HG03342 (cell line): ENCODE measurements around the gene SLC15A1.

Experiments
- ATAC-seq: cut with Tn5 transposase; IDR thresholded peaks from one replicate; pipeline ENCODE4 v1.9.1; 2021; ENCODE audit warnings: mild to moderate bottlenecking, moderate library complexity; ENCODE audit not compliant: unreplicated experiment

The SLC15A1 gene

GRCh38 chr13:98707281-98707999, 45.0 kb downstream of the SLC15A1 start:
- peak; percentile 53 for ATAC-seq

- ATAC-seq = no peak
These were observed 45.9 kb downstream of the SLC15A1 start for GRCh38 chr13:98706446-98707110.

GRCh38 chr13:98697791-98698190, 54.7 kb downstream of the SLC15A1 start:
- ATAC-seq = no peak

DNA sequence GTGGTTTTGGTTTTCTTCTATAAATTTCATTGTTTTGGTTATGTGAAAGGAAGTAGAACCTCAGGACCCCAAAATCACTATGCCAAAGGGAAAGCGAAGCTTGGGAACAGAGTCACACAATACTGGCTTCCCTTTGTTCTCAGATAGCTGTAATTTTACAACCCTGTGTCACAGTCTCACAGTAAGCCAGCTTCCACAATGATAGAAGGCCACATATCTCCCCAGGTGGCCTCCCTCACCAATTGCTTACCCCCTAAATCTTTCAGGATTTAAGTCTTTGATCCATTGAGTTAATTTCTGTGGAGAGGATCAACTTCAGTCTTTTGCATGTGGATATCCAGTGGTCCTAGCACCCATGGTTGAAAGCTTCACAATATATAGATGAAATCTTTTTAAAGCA, 58.7 kb downstream of the SLC15A1 start:
- no peak for ATAC-seq

GRCh38 chr13:98691360-98691759, 61.1 kb downstream of the SLC15A1 start:
- ATAC-seq = no peak

DNA sequence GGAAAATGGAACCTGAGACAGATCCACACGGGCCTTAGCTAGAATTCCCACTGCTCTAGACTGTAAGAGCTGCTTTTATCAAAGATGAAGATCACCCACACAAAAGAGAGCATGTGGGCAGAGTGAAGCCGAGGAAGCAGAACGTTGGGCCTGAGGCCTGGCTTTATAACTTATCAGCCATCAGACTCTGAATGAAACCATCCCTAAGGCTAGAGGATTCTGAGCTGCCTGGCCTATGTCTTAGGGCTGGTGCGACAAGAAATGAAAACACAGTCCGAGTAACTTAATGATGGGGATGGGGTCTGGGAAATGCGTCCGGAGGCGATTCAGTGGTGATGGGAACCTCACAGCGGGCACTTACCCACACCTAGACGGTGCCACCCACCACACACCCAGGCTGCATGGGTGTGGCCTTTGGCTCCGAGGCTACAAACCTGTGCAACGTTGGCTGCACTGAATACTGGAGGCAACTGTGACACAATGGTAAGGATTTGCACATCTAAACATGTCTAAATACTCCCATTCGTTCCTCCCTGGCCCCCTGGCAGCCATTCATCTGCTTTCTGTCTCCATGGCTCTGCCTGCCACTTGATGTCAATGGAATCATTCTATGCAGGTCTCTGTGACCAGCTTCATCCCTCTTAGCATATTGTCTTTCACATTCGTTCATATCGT, 62.0 kb downstream of the SLC15A1 start:
- no peak for ATAC-seq

DNA sequence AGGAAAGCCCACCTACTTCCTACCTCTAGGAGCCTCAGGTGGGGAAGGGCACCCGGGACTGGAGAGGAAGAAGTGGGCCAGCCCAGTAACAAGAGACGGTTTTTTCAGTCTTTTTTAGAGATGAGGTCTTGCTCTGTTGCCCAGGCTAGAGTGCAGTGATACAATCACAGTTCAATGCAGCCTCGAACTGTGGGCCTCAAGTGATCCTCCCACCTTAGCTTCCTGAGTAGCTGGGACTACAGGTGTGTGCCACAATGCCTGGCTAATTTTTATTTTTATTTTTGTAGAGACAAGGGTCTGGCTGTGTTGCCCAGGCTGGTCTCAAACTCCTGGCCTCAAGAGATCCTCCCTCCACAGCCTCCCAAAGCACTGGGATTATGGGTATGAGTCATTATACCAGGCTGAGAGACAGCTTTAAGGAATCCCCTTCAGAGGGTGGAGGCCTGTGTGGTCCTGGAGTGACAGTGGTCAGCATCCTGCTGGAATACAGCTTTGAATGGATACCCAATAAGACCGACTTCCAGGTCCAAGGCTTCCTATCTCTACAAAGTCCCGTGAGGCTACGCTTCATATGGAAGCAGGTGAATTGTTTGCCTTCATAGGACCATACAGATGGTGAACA, 63.0 kb downstream of the SLC15A1 start:
- no peak for ATAC-seq

DNA sequence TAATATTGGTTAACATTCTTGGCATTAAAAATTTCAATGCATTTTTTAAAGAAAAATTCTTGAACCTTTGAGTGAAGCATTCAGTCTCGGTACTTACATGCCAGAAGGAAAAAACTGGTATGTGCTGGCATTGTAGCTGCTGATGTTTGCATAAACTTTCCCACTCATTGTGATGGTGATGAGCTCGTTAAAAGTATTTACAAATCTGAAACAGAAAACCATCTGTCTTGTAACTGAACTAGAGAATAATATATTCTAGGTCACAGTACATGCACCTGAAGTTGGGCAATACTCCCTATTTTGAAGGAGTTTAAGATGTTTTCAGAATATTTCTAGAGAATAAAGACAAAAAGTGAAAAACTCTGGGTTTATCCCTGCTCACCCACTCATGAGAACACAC, 64.1 kb downstream of the SLC15A1 start:
- no peak for ATAC-seq

DNA sequence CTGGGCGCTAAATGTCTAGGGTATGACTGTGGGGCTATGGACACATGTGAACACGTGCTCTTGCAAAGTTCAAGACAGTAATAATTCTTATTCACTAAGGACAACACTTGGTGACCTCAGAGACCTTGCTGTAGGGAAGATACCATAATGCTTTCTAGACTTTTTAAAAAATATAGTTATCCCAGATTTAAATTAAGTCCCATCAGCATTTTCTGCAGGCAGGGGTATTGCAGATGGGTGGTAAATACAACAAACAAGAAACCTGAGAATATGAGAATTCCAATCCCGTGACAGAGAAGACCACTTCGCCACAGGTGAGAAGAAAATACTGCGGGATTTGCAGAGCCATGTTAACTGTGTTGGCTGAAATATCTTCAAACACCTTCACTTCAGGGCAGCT, 65.2 kb downstream of the SLC15A1 start:
- ATAC-seq = no peak

DNA sequence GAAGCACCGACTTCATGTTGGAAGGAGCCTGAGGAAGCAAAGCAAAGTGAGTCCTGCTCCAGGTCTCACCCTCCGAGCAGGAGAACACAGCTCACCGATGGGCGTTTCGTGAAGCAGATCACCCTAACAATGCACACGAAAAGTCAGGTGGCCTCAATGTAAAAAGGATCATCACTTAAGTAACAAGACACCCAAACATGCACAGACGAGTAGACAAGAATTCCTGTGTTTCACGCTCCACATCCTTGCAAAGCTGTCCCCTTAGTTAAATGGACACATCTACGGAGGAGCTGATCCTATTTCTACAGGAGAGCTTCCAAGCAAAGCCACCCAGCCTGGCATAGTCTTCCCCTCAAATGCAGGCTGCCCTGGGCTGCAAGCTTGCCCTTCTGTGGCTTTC, 66.2 kb downstream of the SLC15A1 start:
- no peak for ATAC-seq

DNA sequence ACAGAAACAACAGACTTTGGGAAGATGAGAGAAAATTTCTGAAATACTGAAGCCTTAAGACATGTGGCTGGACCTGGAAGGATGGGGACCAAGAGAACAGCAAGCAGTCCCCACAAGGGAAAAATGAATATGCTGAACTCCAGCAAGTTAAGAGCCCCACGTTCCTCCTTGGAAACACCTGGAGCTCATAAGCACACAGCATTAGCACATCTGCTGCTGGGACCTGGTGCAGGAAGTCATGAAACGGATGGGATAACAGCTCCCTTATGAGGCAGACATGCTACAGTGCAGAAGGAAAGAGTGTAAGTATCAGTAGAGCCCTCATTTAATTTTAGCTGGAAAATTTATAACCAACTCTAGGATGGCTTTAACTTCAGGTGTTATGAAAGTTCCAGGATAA, 67.3 kb downstream of the SLC15A1 start:
- no peak for ATAC-seq

DNA sequence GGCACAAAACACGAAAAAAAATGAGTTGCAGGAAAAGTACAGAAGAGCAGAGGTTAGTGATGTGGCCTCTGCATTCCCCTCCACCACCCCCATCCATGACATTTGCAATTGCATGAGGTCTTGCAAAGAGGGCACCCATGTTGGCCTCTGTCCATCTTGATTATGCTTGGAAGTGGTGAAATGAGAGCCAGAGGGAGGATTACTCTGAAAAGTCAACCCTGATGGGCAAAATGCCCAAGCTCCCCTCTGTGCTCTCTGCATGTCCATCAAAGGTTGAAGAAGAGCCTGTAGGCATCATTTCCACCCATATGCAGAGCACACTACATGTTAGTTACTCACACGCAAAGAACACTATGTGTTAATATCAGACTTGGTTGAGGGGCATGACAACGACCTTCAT, 71.4 kb downstream of the SLC15A1 start:
- no peak for ATAC-seq

- ATAC-seq = no peak
These were observed 73.7 kb downstream of the SLC15A1 start for GRCh38 chr13:98678741-98679140.

DNA sequence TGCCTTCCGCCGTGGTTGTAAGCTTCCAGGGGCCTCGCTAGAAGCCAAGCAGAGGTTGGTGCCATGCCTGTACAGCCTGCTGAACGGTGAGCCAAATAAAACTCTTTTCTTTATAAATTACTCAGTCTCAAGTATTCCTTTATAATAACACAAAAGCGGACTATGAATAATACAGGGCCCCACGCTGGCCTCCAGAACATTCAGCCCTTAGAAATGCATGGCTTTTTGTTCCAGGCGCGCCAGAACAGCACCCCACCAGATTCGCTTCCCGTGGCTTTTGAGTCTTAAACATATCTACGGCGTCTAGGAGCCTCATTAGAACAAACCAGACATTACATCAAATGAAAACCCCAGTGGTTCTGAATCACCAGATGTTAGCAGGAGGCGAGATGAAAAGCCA, 75.1 kb downstream of the SLC15A1 start:
- ATAC-seq = no peak

DNA sequence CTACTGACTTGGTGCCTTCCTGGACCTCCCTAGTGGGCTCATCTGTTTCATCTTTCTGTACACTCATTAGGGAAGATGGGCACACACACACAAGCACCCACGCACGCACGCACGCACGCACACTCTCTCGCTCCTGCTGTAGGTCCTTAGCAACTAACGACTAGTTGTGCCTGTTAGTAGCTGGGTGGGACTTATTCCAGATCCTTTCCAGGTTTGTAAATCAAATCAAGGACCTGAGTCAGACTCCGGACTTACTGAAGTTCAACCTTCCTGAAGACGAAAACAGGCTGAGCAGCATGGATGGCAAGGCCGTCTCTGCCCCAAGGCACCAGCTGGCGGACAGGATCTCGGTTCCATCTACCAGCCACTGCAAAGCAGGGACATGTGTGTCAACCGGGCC, 76.2 kb downstream of the SLC15A1 start:
- no peak for ATAC-seq

DNA sequence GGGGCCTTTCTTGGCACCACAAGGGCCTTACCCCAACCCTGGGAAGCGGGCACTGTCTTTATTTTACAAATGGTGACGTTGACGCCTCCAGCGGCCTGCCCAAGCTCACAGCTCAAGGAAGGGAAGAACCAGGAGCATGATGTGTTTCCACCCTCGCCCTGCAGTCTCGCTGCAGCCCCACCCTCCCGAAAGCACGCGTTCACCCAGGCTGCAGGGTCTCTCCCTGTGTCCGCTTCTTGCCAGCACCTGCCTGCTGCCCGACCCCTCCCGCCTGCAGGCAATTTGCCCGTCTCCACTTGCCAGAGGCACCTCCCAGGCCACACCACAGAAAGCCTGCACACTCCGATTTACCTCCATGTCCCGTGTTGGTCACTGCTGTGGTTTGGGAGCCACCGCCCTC, 76.6 kb downstream of the SLC15A1 start:
- ATAC-seq = no peak

DNA sequence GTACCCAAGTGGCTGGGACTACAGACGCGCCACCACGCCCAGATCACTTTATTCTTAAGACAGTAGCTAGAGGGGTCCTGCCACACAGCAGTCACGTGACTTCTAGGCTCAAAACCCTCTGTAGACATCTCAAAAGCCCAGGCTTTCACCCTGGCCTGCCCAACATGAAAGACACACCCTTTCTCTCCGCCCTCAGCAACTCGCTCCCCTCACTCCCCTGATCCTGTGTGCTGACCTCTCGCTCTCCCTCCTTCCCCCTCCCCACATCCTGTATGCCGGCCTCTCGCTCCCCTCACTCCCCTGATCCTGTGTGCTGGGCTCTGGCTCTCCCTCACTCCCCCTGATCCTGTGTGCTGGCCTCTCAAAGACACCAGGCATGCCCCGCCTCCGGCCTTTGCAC, 77.4 kb downstream of the SLC15A1 start:
- no peak for ATAC-seq

DNA sequence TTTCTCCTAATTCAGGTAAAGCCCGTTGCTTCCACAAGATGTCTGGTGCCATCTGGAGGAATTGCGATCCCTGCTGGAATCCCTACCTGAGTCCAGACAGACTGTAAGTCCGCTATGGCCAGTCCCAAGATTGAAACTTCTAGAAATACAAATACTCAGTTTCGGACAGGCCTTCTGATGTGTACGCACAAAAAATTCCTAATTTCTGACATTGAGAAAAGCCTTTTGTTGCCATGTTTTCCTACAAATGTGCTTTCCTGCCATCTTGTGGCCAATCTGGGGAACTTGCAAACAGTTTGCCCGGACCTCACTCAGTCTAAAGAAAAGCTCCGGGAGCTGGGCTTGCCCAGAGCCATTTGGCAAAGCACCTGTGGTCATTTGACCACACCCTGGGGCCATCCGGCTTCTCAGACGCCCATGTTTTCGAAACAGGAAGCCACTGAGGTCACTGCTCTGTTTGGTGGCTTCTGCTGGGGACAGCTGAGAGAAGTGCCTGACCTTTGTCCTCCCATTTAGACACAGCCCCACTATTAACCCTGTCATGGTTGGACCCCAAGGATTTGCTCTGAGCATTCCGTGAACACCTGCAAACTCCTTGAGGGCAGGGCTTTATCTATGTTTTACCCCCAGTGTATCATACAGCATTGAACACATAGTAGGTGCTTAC, 79.4 kb downstream of the SLC15A1 start:
- peak; percentile 74 for ATAC-seq

- no peak for ATAC-seq
These were observed 84.3 kb downstream of the SLC15A1 start for GRCh38 chr13:98668155-98668554.

GRCh38 chr13:98665638-98665995, 86.9 kb downstream of the SLC15A1 start:
- ATAC-seq = no peak

DNA sequence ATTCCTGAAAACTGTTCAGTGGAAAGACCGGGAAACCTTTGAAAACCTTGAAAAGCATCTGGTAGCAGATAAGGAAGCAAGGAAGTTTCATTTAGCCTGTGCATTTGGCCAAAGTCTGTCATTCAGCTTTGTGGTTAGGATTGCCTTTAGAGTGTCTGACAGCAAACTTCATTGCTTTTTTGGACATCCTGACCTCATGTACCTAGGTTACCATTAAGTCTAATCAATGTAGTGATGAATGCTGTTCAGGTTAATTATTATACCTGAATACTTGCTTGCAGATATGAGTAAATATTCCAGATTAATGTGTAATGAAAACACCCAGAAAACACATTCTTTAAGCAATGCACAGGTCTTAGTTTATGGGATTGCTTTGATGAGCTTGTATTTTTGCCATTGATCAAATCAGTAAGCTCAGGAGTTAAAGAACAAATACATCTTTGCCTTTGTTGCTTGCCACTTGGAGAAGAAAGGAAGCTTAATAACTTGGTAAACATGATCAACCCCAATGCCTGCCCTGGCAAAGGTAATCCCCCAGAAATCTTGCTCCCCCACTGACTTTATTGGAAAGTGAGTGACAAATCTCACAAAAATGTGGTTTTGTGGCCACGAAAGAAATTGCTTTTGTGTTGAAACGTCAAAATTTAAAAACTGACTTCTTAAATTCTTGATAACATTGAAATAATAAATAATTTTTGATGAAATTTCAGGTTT, 87.4 kb downstream of the SLC15A1 start:
- no peak for ATAC-seq
